GM12864 (cell line): ENCODE data around the gene MLPH.

ENCODE experiments used
- DNase-seq: peaks from one replicate; pipeline ENCODE4 v3.0.0-alpha.2; 2011; ENCODE audit warnings: low read depth
- H3K4me3 ChIP-seq: 2 replicates; pipeline ENCODE4 v1.5.1; 2011; ENCODE audit warnings: mild to moderate bottlenecking, low read depth, low read length, control low read depth
- TF ChIP-seq, protein P1 (sequence below): IDR thresholded peaks from 2 replicates; pipeline ENCODE4 v1.5.1; 2011; ENCODE audit warnings: low read depth, mild to moderate bottlenecking, moderate library complexity, low read length, control low read depth, inconsistent platforms; ENCODE audit errors: missing control alignments

The MLPH gene

DNA sequence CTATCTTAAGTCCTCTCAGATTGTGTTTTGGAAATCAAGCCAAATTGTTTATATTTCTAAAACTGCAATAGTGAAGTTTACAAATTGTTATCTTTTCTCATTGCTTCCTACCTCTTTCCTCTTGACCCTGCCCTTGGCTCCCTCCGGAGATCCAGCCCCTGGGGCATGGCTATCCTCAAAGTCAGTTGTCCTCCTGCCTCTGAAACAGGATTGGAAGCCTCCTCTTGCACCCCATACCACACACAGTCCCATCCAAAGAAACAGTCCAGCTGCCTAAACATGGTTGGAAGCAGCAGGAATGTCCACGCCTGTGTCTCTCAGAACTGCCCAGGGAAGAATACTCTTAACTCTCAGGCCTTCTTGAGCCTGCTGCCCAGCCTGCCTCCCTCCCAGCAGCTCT is 43.0 kb upstream of the MLPH start:
- DNase-seq = no peak
- no peak overlapping the region for H3K4me3 ChIP-seq
- TF ChIP-seq, protein P1, sequence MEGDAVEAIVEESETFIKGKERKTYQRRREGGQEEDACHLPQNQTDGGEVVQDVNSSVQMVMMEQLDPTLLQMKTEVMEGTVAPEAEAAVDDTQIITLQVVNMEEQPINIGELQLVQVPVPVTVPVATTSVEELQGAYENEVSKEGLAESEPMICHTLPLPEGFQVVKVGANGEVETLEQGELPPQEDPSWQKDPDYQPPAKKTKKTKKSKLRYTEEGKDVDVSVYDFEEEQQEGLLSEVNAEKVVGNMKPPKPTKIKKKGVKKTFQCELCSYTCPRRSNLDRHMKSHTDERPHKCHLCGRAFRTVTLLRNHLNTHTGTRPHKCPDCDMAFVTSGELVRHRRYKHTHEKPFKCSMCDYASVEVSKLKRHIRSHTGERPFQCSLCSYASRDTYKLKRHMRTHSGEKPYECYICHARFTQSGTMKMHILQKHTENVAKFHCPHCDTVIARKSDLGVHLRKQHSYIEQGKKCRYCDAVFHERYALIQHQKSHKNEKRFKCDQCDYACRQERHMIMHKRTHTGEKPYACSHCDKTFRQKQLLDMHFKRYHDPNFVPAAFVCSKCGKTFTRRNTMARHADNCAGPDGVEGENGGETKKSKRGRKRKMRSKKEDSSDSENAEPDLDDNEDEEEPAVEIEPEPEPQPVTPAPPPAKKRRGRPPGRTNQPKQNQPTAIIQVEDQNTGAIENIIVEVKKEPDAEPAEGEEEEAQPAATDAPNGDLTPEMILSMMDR = no peak

DNA sequence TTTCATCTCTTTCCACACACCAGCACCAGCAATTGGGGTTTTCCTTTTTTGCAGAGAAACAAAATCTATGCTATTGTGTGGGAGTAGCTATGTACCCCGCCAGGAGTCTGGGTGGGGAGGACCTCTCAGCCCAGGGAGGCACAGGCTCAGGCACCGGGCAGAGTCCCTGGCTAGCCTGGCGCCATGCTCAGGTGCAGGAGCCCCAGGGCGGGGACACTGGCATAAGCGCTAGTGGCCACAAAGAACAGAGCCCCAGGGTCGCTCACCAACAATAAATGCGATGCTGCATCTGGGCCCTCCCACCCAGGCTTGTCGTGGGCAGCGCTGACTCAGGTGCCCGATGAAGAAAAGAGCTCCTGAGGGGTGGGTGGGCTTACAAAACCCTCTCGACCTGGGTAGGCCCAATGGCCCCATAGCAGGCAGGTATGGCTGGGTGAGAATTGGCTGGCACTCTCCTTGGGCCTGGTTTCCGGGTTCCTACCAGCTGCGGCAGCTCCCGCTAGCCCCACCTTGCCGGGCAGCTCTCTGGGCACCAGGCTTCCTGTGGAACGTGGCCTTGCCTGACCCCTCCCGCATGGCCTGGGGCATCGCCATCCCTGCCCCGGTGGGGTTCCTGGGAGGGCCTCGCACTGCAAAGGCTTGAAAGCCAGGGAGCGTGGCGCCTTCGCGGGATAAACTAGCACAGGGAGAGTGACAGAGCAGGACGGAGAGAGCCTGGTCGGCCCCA is 41.3 kb upstream of the MLPH start:
- DNase-seq = no peak

DNA sequence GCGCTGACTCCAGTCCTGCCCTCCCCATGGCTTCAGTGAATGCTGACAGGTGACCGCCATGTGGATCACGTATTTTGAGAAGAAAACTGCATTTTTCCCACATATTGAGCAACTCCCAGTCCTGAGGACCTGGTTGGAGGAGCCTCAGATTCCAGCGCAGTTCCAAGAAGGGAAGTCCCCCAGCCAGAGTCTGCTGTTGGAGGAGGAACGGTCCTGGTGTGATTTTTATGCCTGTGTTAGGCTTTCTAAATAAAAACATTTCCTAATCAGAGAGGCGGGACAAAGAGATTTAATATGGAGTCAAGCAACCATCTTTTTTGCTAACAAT is 40.7 kb upstream of the MLPH start:
- no peak for DNase-seq
- no peak overlapping the region for H3K4me3 ChIP-seq
- TF ChIP-seq, protein P1 = no peak

More for the DNA sequence above, 41.3 kb upstream of the MLPH start:
- H3K4me3 ChIP-seq = no peak overlapping the region
- TF ChIP-seq, protein P1 = no peak

DNA sequence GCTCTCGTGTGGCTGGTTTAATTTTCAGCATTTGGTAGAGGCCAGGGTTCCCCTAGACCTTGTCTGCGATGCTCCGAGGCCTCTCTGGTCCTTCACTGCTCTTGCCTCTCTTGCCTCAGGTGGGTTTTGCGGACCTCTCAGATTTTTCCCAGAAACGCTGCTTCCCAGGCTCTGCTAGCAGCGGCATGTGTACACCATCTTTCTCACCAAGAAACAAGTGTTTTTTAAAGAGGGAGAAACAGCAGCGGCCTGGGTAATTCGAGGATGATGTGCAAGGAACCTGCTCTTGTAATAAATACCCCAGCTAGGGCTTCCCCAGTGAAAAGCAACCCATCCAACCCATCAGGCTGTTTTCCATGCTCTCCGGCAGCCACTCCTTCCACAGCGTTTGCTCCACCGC is 39.6 kb upstream of the MLPH start:
- no peak overlapping the region for H3K4me3 ChIP-seq
- DNase-seq = no peak
- TF ChIP-seq, protein P1 = no peak

DNA sequence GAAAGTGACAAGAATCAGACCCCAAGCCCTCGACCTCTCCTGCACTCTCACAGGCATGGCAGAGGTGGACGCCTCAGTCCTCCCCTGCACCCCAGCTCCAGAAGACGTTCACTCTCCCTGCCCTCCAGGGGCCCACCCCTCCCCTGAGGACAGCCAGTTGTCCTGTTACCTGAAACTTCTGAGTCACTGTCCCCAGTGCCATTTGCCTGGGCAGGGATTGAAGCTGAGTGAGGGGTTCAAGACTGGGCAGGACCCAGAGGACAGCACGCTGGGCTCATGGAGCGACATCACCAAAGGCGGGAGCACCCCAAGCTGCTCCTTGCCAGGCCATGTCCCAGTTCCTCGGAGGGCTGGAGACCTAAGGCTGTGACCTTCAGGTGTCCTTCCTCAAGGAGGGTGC is 38.9 kb upstream of the MLPH start:
- no peak overlapping the region for H3K4me3 ChIP-seq
- no peak for DNase-seq
- TF ChIP-seq, protein P1 = no peak

DNA sequence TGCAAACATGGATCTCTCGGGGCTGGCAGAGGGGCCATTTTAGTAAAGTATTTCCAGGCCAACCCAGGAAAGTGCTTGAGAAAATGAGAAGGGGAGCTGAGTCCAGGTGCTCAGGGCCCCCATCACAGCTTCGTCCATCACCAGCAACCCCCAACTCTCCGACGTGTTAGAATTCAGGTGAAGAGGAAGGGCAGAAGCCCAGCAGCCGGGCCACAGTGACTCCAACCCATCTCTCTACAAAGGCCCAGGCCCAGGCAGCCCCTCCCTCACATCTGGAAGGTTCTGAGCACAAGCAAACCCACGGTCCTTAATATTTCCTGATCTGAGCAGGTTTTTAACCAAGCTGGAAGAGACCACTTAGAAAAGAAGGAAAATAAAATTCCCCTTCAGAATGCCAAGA is 38.4 kb upstream of the MLPH start:
- TF ChIP-seq, protein P1 = no peak
- H3K4me3 ChIP-seq = no peak overlapping the region

DNA sequence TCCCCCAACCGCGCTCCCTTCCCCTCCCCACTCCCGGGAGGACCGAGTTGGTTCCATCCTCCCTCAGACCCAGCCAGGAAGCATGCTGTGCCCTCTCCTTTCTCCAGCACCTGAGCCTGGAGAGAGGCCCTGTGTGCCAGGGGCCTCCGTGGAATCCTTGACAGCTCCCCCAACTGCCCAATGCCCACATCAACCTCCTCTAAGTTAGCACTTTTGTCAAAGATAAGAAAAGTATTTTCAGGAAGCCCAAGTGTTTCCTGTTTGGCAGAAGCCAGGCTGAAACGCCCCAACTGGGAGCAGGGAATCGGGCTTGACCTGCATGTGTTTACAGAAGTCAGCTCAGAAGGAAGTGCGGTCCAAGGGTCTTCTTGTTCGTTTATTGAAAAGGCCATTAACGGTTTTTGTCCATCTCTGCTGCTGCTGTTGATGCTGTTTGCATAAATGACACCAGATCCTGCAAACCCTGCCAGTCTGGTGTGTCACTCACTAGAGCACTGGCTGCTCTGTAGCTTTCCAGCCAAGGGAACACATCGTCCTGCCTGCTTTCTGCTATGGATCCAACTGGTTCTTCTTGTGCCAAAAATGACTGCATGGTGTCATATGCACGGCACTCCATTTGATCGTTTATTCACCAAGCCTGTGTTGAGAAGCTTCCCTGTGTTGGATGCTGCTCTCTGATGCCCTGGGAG is 37.7 kb upstream of the MLPH start:
- TF ChIP-seq, protein P1 = no peak
- no peak for DNase-seq
- H3K4me3 ChIP-seq = no peak overlapping the region

More for the DNA sequence above, 38.4 kb upstream of the MLPH start:
- DNase-seq = no peak
